HG02588 (cell line): ENCODE results near the gene TET3.

Source experiments
- ATAC-seq: cut with Tn5 transposase; IDR thresholded peaks from one replicate; pipeline ENCODE4 v1.9.1; 2021; ENCODE audit warnings: mild to moderate bottlenecking, moderate library complexity; ENCODE audit not compliant: unreplicated experiment

TET3 gene

GRCh38 chr2:74002505-74003421 lies 18.1 kb downstream of the TET3 start:
- ATAC-seq: peak; percentile 91

- ATAC-seq: no peak
Observed at GRCh38 chr2:74003494-74004211, 18.9 kb downstream of the TET3 start.

- no peak for ATAC-seq
Observed at GRCh38 chr2:74004212-74005182, 19.8 kb downstream of the TET3 start.

- no peak for ATAC-seq
Observed at GRCh38 chr2:74005786-74006185, 21.1 kb downstream of the TET3 start.

- ATAC-seq: no peak
Observed at GRCh38 chr2:74006459-74006858, 21.7 kb downstream of the TET3 start.

GRCh38 chr2:74007121-74007520 lies 22.4 kb downstream of the TET3 start:
- no peak for ATAC-seq

- ATAC-seq: no peak
Observed at GRCh38 chr2:74007711-74008110, 23.0 kb downstream of the TET3 start.

- no peak for ATAC-seq
Observed at GRCh38 chr2:74008761-74009395, 24.2 kb downstream of the TET3 start.

- ATAC-seq: no peak
Observed at GRCh38 chr2:74009577-74009976, 24.9 kb downstream of the TET3 start.

- ATAC-seq: no peak
Observed at GRCh38 chr2:74010087-74010541, 25.4 kb downstream of the TET3 start.

- ATAC-seq: no peak
Observed at GRCh38 chr2:74011246-74011645, 26.5 kb downstream of the TET3 start.

- no peak for ATAC-seq
Observed at GRCh38 chr2:74014813-74015212, 30.1 kb downstream of the TET3 start.

GRCh38 chr2:74017223-74017622 lies 32.5 kb downstream of the TET3 start:
- ATAC-seq: no peak

- ATAC-seq: no peak
Observed at GRCh38 chr2:74019516-74019915, 34.8 kb downstream of the TET3 start.

GRCh38 chr2:74020702-74021406 lies 36.1 kb downstream of the TET3 start:
- no peak for ATAC-seq

GRCh38 chr2:74021407-74021755 lies 36.7 kb downstream of the TET3 start:
- no peak for ATAC-seq

GRCh38 chr2:74024216-74024615 lies 39.5 kb downstream of the TET3 start:
- ATAC-seq: no peak

- no peak for ATAC-seq
Observed at GRCh38 chr2:74025971-74026612, 41.4 kb downstream of the TET3 start.

- no peak for ATAC-seq
Observed at GRCh38 chr2:74026687-74027241, 42.1 kb downstream of the TET3 start.
